Spleen (tissue), 7 donors: Measurements from ENCODE around the gene C5orf63.

Experiments used
- CTCF ChIP-seq, 11 experiments: fragments of 200-600 bp in 7 of 11; fragments of 450-650 bp in 4 of 11; sonication (generic) in 4 of 11; IDR thresholded peaks in 8 of 11; conservative IDR thresholded peaks in 3 of 11; 1 replicate in 7 of 11; 2 replicates in 4 of 11; pipeline versions ENCODE4 v1.4.0 to v1.8.0; 2016 to 2021; ENCODE audit warnings: antibody characterized with exemption in 11 of 11, inconsistent platforms in 4 of 11, mild to moderate bottlenecking in 1 of 11
- POLR2A ChIP-seq, 3 donors: fragments of 450-650 bp; IDR thresholded peaks; one replicate each; pipeline ENCODE4 v1.5.1; 2017; ENCODE audit warnings: antibody characterized with exemption in 3 of 3, mild to moderate bottlenecking in 1 of 3
- donor health status: DM: no; HTN: no; CAD: no; lungs with moderate emphysema.
- donor health status: DM: no; HTN: no; CAD: no.
- donor health status: DM: no; HTN: no; CAD: no.

GRCh38 chr5:127015716-127016115 lies 57.6 kb downstream of the C5orf63 start:
- no peak for TF ChIP-seq CTCF (IDR thresholded peaks at IDR 0.05 in 8 of 11, conservative IDR thresholded peaks at IDR 0.05 in 3 of 11)
- TF ChIP-seq POLR2A (IDR thresholded peaks at IDR 0.05), result no peak
